K562 (cell line): Measurements from ENCODE around the gene SMG1. TPM values are rescaled to one million over a fixed set of nuclear protein-coding genes. Genes with fewer than 3 reads are reported as not detected.

Experiments
- ARID2 ChIP-seq: fragments of 450-650 bp; IDR thresholded peaks from 2 replicates; pipeline ENCODE4 v1.6.1; 2017; ENCODE audit warnings: antibody characterized with exemption, mild to moderate bottlenecking
- DMBX1 ChIP-seq: fragments of 250-450 bp; sonication (Bioruptor Pico); IDR thresholded peaks from 2 replicates; pipeline ENCODE4 v1.8.0; 2022; ENCODE audit warnings: inconsistent platforms, mild to moderate bottlenecking, moderate library complexity, borderline replicate concordance
- FIP1L1 ChIP-seq: fragments of 200-400 bp; formaldehyde crosslinking; IDR thresholded peaks from 2 replicates; pipeline ENCODE4 v1.6.1; 2018; ENCODE audit warnings: mild to moderate bottlenecking, low read depth, low read length; ENCODE audit not compliant: poor library complexity, severe bottlenecking
- ZBTB40 ChIP-seq, 2 experiments: fragments of 450-650 bp in 1 of 2; sonication (generic) in 1 of 2; formaldehyde crosslinking in 1 of 2; IDR thresholded peaks; 2 replicates each; pipeline versions ENCODE4 v1.7.1 to v1.9.0; 2016 to 2022; ENCODE audit warnings: inconsistent platforms in 1 of 2, mild to moderate bottlenecking in 1 of 2, missing genetic modification reagents in 1 of 2
- polyA plus RNA-seq, 8 experiments: library from polyadenylated mRNA; depleted of rRNA in 4 of 8; stranded (reverse) in 5 of 8; unstranded in 3 of 8; fragments of >200 nt; fragmentation: Nextera tagmentation in 2 of 8; fragmentation: Illumina TruSeq in 1 of 8; extraction: Ambion mirVana in 2 of 8; extraction: Trizol in 1 of 8; gene quantifications; 2 replicates each; pipeline versions ENCODE4 v1.2.1 to v1.2.3, GENCODE V29; 2011 to 2014; ENCODE audit warnings: inconsistent platforms in 1 of 8, missing spikeins in 1 of 8
- total RNA-seq, 7 experiments: library from RNA; depleted of rRNA in 6 of 7; stranded (reverse); fragments of >200 nt in 6 of 7; fragmentation: Illumina TruSeq in 2 of 7; extraction: Trizol in 2 of 7; gene quantifications; 2 replicates each; pipeline versions ENCODE4 v1.2.1 to v1.2.3, GENCODE V29; 2011 to 2021; ENCODE audit warnings: low replicate concordance in 1 of 7

The SMG1 gene
- total and polyA plus RNA-seq, 9 of the 15 experiments (the other 6 are each of a cell fraction or from before 2014, with no cell fraction given) = 3.4 to 54.8 (median 32.0) TPM

GRCh38 chr16:18852647-18853046 lies 73.6 kb downstream of the SMG1 start (continued):
- no peak for TF ChIP-seq ZBTB40 (IDR thresholded peaks at IDR 0.05)
- no peak for TF ChIP-seq ZBTB40 (CRISPR knock-in tag; IDR thresholded peaks at IDR 0.05)
- TF ChIP-seq DMBX1 = no peak
- no peak for TF ChIP-seq FIP1L1
- no peak for TF ChIP-seq ARID2
